HG02973 (cell line): ENCODE measurements around the gene HOXA11.

ENCODE experiments used
- ATAC-seq: cut with Tn5 transposase; IDR thresholded peaks from one replicate; pipeline ENCODE4 v1.9.1; 2021; ENCODE audit warnings: moderate library complexity; ENCODE audit not compliant: unreplicated experiment

The HOXA11 gene

GRCh38 chr7:27138472-27138871, 46.6 kb downstream of the HOXA11 start:
- no peak for ATAC-seq

GRCh38 chr7:27137640-27138315, 47.3 kb downstream of the HOXA11 start:
- no peak for ATAC-seq

- no peak for ATAC-seq
Measured at GRCh38 chr7:27134392-27134791, 50.6 kb downstream of the HOXA11 start.

- ATAC-seq: no peak
Measured at GRCh38 chr7:27133409-27134231, 51.4 kb downstream of the HOXA11 start.

GRCh38 chr7:27132978-27133377, 52.1 kb downstream of the HOXA11 start:
- ATAC-seq: no peak

GRCh38 chr7:27132214-27132613, 52.8 kb downstream of the HOXA11 start:
- no peak for ATAC-seq

- no peak for ATAC-seq
Measured at GRCh38 chr7:27131390-27131819, 53.6 kb downstream of the HOXA11 start.
